ENCODE measurements around the gene ZNF736. TPM values are rescaled to one million over a fixed set of nuclear protein-coding genes. Genes with fewer than 3 reads are reported as not detected.

The ZNF736 gene
- total RNA-seq = 10 to 100 TPM; 19.6 to 26.6 (median 22.7) TPM
- total RNA-seq (2013) = 34.1 TPM

GRCh38 chr7:64313740-64314491 is at the start of gene ZNF736:
Gene ZNF736 (plus strand): TSS chr7:64313961. CDS start chr7:64314151, 190 bp downstream.
- Mint-ChIP-seq H3K4me3 (peak within 1 kb of the TSS; percentile 95), H3K27ac (peak within 1 kb of the TSS; percentile 91 to 92), H3K9me3 (no peaks in the 10 kb centered on the region), H3K4me1 (peaks cover 23 to 36% of the 10 kb centered on the region in 2 donors), H3K36me3 (no peaks in the 10 kb centered on the region), H3K27me3 (ENCODE audit: low read depth in 2 of 2) (no peaks in the 10 kb centered on the region)
- peak within 1 kb of the TSS; percentile 74 for H3K4me3 ChIP-seq (ENCODE audit: low read length)
- ATAC-seq = peak; percentile 99 to 100 (median 100)
- no peak for TF ChIP-seq CTCF (IDR thresholded peaks at IDR 0.05)
- H3K9me3 ChIP-seq (ENCODE audit: control insufficient read depth, insufficient read depth, low read length) = no peaks in the 10 kb centered on the region
- peak within 1 kb of the TSS; percentile 70 for H3K27ac ChIP-seq (ENCODE audit: low read length)
- peaks cover 19% of the 10 kb centered on the region for H3K4me1 ChIP-seq (ENCODE audit: control insufficient read depth, insufficient read depth, low read length)
- 0% methylated on average over 28 of the region's 33 CpGs for WGBS (ENCODE audit: insufficient coverage)
- no peaks in the 10 kb centered on the region for H3K27me3 ChIP-seq (ENCODE audit: control insufficient read depth, insufficient read depth, low read length)
- no peaks in the 10 kb centered on the region for H3K36me3 ChIP-seq (ENCODE audit: control insufficient read depth, insufficient read depth, low read length)
- intact Hi-C loops (cut with micrococcal nuclease) = loop anchor here (1.0 to 10.0 kb wide), 2 partner anchors 414 to 481 kb away; partner anchors contain the start of gene ZNF138
- DNase-seq = peak; percentile 87 to 93

GRCh38 chr7:64266341-64266919 is 47.3 kb upstream of the ZNF736 start:
- Mint-ChIP-seq H3K4me3 (no peak overlapping the region), H3K36me3 (peaks cover 27% of the 10 kb centered on the region), H3K27ac (no peak overlapping the region), H3K9me3 (peaks cover 12 to 26% of the 10 kb centered on the region in 2 donors), H3K4me1 (no peaks in the 10 kb centered on the region), H3K27me3 (ENCODE audit: low read depth in 2 of 2) (no peaks in the 10 kb centered on the region)
- ATAC-seq = no peak
- 92% methylated on average over 1 of the region's 1 CpG for WGBS (ENCODE audit: insufficient coverage)
- no peak for TF ChIP-seq CTCF (IDR thresholded peaks at IDR 0.05)
- Histone ChIP-seq H3K36me3 (ENCODE audit: control insufficient read depth, insufficient read depth, low read length) (no peaks in the 10 kb centered on the region), H3K4me1 (ENCODE audit: control insufficient read depth, insufficient read depth, low read length) (no peaks in the 10 kb centered on the region), H3K27me3 (ENCODE audit: control insufficient read depth, insufficient read depth, low read length) (no peaks in the 10 kb centered on the region), H3K4me3 (ENCODE audit: low read length) (no peak overlapping the region), H3K9me3 (ENCODE audit: control insufficient read depth, insufficient read depth, low read length) (peaks cover 15% of the 10 kb centered on the region), H3K27ac (ENCODE audit: low read length) (no peak overlapping the region)
- intact Hi-C loops (cut with micrococcal nuclease) = no loop called here
- DNase-seq = no peak

- Mint-ChIP-seq H3K27me3 (ENCODE audit: low read depth in 2 of 2) (no peaks in the 10 kb centered on the region), H3K4me3 (no peak overlapping the region), H3K36me3 (no peaks in the 10 kb centered on the region), H3K9me3 (peaks cover 2% of the 10 kb centered on the region in 2 donors), H3K27ac (no peak overlapping the region), H3K4me1 (no peaks in the 10 kb centered on the region)
- H3K4me3 ChIP-seq (ENCODE audit: low read length) = no peak overlapping the region
- H3K27ac ChIP-seq (ENCODE audit: low read length) = no peak overlapping the region
- WGBS (ENCODE audit: insufficient coverage) = 38% methylated on average over 2 of the region's 2 CpGs
- no peaks in the 10 kb centered on the region for H3K27me3 ChIP-seq (ENCODE audit: control insufficient read depth, insufficient read depth, low read length)
- no peaks in the 10 kb centered on the region for H3K36me3 ChIP-seq (ENCODE audit: control insufficient read depth, insufficient read depth, low read length)
- H3K9me3 ChIP-seq (ENCODE audit: control insufficient read depth, insufficient read depth, low read length) = peaks cover 3% of the 10 kb centered on the region
- TF ChIP-seq CTCF (IDR thresholded peaks at IDR 0.05) = no peak
- ATAC-seq (no peak), DNase-seq (no peak)
- intact Hi-C loops (cut with micrococcal nuclease) = no loop called here
- no peaks in the 10 kb centered on the region for H3K4me1 ChIP-seq (ENCODE audit: control insufficient read depth, insufficient read depth, low read length)
Measured at GRCh38 chr7:64277630-64278029, 36.1 kb upstream of the ZNF736 start.
